HG03045 (cell line): ENCODE measurements around the gene SMIM1.
A peak's percentile ranks its signal among the peaks of the same experiment; 100 is the strongest.
"Not testable (repeated sequence)": the region's sequence is repeated elsewhere in the genome, so short reads cannot be mapped to it uniquely, and the experiment has no call there.

Experiments
- ATAC-seq: cut with Tn5 transposase; IDR thresholded peaks from one replicate; pipeline ENCODE4 v1.9.1; 2021; ENCODE audit warnings: mild to moderate bottlenecking, moderate library complexity; ENCODE audit not compliant: unreplicated experiment

The SMIM1 gene, protein sequence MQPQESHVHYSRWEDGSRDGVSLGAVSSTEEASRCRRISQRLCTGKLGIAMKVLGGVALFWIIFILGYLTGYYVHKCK

DNA sequence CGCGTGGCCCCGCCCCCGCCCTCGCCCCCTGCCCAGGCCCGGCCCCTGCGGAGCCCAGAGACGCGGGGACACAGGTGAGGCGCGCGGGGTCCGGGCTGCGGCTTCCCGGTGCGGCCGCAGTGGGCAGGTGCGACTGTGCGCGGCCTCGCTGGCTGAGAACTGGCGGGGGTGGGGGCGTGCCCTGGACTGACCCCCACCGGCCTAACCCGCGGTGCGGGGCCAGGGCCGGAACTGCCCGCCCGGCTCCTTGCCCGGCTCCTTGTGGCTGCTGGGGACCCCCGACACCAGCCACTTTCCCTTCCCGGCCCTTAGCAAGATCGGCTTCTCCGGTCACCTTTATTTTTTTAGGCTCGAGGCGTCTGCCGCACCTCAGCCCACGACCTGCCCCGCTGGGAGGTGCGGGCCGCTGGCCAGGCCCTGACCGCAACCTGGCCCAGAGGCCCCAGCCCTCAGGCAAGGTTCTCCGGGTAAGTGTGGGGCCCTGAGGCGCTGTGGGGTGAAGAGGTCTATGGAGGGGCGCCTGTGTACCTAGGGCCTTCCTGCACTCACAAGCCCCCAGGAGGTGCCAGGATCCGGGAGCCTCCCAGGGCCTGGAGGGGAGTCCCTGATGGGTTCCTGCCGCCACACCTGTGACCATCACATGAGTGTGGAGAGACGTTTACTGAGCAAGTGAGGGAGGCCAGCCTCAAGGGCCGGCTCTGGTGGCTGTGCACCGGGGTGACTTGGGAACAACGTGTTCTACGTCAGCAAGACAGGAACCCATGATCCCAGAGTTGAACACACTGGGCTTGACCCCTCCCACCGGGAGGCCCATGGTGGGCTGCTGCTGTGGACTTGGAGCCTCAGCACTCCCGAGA, at the start of gene SMIM1:
TSS of gene SMIM1 (plus strand) at position 35 of the 857 bp plus-strand sequence. CDS start 2,625 bp downstream, outside the sequence.
- peak; percentile 20 for ATAC-seq

- ATAC-seq = no peak
Observed at GRCh38 chr1:3722846-3723245, 49.7 kb upstream of the SMIM1 start.

DNA sequence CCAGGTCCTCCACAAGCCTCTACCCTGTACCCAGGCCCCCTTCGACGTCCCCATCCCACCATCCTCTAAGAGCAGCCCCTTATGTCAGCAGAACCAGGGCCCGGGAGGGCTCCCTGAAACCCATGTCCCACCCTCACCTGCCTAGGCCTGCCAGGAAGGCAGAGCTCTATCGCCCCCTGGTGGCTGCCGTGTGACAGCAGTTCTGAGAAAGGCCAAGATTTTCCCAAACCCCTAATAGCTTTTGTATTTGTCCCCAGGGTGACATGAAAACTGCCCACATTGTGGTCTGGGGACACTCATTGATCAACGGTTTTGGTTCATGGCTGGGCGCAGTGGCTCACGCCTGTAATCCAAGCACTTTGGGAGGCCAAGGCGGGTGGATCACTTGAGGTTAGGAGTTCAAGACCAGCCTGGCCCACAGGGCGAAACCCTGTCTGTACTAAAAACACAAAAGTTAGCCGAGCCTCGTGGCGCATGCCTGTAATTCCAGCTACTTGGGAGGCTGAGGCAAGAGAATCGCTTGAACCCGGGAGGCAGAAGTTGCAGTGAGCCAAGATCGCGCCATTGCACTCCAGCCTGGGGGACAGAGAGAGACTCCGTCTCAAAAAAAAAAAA, 48.0 kb upstream of the SMIM1 start:
- not testable (repeated sequence) for ATAC-seq

DNA sequence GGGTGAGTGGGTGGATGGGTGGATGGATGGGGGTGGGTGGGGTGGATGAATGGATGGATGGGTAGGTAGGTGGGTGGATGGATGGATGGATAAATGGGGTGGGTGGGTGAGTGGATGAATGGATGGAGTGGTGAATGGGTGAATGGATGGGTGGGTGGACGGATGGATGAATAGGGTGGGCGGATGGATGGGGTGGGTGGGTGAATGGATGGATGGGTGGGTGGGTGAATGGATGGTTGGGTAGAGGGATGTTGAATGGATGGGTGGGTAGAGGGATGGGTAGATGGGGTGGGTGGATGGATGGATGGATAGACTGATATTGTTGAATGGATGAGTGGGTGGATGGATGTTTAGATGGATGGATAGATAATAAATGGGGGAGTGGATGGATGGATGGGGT, 47.2 kb upstream of the SMIM1 start:
- ATAC-seq = no peak

DNA sequence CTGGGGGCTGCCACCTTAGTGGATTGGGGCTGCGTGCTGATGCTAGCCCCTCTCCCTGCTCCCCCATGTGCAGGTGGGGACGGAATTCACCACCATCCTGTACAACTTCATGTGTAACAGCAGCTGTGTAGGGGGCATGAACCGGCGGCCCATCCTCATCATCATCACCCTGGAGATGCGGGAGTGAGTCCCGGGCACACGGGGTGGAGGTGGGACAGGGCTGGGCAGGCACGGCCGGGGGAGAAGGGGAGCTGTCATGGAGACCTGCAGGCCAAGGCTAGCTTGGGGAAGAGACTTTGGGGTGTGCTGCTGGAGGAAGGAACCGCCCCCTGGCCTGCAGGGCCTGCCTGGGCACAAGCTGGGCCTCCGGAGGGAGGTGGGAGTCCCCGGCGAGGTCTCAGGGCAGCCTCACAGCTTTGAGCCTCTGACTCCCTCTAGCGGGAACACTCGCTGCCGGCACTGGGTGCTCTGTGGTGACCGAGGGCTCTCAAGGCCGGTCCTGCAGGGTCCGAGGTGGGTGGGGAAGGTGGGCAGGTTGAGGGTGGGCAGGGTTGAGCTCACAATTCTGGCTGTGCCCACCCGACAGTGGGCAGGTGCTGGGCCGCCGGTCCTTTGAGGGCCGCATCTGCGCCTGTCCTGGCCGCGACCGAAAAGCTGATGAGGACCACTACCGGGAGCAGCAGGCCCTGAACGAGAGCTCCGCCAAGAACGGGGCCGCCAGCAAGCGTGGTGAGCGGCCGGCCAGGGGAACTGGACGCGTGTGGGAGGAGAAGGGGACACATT, 45.3 kb upstream of the SMIM1 start:
- no peak for ATAC-seq

- no peak for ATAC-seq
Observed at GRCh38 chr1:3727825-3728776, 44.4 kb upstream of the SMIM1 start.

- ATAC-seq = no peak
Observed at GRCh38 chr1:3729594-3730542, 42.7 kb upstream of the SMIM1 start.

GRCh38 chr1:3730543-3731247, 41.9 kb upstream of the SMIM1 start:
- no peak for ATAC-seq

GRCh38 chr1:3731583-3732433, 40.7 kb upstream of the SMIM1 start:
- no peak for ATAC-seq

- no peak for ATAC-seq
Observed at GRCh38 chr1:3732434-3733093, 40.0 kb upstream of the SMIM1 start.

- no peak for ATAC-seq
Observed at GRCh38 chr1:3733094-3733882, 39.3 kb upstream of the SMIM1 start.

DNA sequence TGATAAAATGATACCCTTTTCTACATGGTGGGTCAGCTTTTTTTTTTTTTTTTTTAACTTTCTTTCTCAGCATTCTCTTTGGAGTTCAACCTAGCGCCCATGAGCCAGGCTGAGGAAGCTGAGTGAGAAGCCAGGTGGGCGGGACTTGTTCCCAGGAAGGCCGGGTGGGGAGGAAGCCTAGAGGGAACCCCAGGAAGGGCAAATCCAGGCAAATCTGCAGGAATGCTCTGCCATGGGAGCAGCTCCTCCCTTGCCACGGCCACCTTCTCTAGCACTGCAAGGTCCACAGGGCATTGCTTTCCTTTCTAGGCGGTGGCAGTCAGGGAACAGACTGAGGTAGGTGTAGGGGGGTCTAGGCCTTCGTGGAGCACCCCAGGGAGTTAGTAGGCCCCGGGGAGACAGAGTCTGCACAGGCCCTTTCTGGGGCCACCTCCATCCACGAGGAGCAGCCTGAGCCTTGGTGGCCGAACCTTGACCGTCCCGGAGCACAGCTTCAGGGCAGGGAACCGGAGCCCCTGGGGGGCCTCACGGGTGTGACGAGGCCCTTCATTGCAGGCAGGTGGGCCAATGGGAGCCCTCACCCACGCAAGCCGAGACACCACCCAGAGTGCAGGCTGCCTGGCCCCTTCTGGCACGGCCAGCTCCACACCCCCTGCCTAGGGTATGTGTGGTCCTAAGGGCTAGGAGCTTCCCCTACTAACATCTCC, 38.5 kb upstream of the SMIM1 start:
- no peak for ATAC-seq

- ATAC-seq = no peak
Observed at GRCh38 chr1:3734602-3735001, 37.9 kb upstream of the SMIM1 start.

- ATAC-seq = no peak
Observed at GRCh38 chr1:3735027-3735681, 37.4 kb upstream of the SMIM1 start.

- no peak for ATAC-seq
Observed at GRCh38 chr1:3735688-3736087, 36.9 kb upstream of the SMIM1 start.
